NK-92 (cell line): ENCODE results near the gene CD300A.

Source experiments
- DNase-seq: peaks from one replicate; lab custom pipeline; 2025; ENCODE audit not compliant: unreplicated experiment; lab: John Stamatoyannopoulos, UW

Gene CD300A

GRCh38 chr17:74439691-74440567, 26.5 kb upstream of the CD300A start:
- no peak for DNase-seq

DNA sequence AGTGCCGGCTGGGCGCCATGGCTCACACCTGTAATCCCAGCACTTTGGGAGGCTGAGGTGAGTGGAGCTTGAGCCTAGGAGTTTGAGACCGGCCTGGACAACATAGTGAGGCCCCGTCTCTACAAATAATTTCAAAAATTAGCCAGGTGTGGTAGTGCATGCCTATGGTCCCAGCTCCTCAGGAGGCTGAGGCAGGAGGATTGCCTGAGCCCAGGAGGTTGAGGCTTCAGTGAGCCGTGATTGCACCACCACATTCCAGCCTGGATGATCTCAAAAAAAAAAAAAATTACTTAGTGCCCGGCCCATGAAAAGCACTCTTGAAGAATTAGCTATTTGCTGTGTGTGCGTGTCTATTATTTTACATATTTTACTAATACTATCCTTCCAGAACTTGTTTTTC, 24.9 kb upstream of the CD300A start:
- no peak for DNase-seq

- no peak for DNase-seq
Measured at GRCh38 chr17:74442291-74442669, 24.2 kb upstream of the CD300A start.

DNA sequence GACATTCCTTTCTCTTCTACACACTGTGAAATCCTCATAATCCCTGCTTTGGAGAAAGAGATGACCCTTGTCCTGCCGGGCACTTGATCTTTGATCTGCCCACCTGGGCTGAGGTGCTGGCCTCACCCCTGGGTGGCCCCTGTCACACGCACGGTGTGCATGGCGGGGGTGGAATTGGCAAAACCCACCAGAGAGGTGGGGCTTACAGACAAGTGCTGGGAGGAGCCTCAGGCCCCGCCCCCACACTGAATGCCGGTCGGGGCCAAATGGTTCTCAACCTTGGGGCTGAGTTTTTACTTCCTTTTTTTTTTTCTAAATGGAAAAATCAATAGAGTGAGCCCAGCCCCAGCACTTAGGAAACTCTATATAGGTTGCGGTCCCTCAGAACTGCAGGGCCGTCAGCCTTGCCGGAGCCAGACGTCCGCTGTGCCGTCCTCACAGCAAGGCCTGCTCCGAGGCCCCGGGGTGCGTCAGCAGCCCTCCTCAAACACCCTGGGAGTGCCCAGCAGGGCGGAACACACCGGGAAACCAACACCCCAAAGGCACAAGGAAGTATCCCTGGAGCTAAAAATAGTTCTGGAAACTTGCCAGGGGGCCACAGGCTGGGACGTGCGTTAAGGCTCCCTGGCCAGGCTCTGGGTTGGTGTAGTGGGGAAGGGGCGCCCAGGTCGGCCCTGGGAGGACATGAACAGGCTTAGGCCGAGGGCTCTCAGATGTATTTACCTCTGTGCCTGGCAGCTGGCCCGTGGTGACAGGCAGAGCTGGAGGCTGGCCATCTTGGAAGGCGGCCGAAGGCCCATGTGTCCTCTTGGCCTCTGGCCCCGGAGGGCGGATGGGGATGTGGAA, 23.5 kb upstream of the CD300A start:
- no peak for DNase-seq

- no peak for DNase-seq
Measured at GRCh38 chr17:74443516-74444296, 22.7 kb upstream of the CD300A start.

DNA sequence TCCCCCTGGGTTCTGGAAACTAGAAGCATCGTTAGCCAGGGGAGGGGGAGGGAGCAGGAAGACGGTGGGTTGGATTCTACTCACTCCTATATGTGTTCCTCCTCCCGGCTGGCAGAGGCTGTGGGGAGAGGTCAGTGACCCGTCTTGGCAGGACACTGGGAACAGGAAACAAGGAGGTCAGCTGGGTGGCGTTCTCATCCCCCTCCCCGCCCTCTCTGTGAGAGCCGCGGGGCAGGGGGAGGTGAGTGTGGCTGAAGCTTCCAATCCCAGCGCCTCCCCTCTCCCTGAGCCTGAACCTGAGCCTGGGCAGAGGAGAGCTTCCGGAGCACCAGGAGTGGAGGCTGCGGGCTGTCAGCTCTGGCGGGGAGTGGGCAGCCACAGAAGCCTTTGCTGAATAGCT, 22.0 kb upstream of the CD300A start:
- DNase-seq, result no peak

DNA sequence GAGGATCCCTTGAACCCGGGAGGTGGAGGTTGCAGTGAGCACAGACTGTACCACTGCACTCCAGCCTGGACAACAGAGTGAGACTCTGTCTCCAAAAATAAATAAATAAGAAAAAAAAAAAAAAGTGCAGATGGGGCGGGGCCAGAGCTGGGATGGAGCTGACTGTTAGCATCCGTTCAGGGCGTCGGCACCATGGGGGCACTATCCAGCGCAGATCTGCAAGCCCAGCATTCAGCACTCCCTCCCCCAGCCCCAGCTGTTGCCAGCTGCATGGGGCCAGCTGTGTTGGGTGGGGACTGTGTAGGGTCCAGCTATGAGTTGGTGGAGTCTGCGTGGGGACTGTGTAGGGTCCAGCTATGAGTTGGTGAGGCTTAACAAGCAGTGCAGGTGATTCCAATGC, 21.3 kb upstream of the CD300A start:
- DNase-seq, result no peak

DNA sequence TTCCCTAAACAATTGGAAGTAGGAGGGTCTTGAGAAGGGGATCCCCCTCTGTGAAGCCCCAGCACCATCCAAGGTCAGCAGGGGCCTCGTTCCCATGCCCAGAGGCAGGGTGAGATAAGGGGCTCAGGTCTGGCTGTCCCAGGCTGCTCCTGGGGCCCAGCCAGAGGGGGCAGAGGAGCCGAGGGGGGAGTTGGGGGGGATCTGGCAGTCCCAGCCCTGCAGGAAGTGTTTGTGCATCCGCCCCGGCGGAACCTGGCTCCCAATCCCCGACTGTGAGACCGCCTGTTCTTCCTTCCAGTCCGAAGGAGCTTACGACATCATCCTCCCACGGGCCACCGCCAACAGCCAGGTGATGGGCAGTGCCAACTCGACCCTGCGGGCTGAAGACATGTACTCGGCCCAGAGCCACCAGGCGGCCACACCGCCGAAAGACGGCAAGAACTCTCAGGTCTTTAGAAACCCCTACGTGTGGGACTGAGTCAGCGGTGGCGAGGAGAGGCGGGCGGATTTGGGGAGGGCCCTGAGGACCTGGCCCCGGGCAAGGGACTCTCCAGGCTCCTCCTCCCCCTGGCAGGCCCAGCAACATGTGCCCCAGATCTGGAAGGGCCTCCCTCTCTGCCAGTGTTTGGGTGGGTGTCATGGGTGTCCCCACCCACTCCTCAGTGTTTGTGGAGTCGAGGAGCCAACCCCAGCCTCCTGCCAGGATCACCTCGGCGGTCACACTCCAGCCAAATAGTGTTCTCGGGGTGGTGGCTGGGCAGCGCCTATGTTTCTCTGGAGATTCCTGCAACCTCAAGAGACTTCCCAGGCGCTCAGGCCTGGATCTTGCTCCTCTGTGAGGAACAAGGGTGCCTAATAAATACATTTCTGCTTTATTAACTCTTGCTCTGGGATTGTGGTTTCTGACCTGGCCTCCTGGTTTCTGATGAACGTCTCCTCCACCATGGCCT, 19.6 kb upstream of the CD300A start:
- DNase-seq, result no peak

DNA sequence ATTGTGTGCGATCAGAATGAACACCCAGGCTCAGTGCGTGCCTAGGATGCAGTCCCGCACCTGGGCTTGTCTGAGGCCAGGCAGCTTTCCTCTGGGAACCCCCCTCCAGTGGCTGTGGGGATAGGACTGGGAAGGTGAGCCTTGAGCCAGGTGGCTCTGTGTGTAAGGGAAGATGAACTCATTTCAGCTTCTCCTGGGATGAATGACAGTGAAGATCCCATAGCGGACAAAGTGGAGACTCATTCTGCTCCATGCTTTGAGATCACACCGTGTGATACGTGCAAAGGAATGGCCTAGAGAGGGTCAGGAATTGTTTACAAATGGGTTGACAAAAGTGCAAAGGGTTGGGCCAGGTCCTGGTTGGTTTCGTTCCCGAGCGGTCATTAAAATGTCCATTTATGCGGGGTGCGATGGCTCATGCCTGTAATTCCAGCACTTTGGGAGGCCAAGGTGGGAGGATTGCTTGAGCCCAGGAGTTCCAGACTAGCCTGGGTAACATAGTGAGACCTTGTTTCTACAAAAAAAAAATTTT, 18.7 kb upstream of the CD300A start:
- DNase-seq, result no peak

DNA sequence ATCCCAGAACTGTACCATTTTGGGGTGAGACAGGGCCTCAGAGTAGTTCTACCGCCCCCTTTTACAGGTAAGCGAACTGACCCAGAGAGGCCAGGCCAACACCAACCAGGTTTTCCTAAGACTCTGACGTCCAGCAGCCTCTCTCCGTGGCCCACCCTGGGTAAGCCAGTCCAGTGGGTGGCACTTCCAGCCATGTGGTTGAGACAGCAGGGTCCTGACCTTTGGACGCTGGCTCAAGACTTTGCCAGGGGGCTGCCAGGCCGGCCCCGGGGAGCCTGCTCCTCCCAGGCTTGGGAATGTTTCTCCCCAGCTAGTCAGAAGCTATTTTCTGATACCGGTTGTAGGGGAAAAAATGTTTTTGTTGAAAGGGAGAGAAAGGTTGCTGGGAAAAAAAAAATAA, 17.7 kb upstream of the CD300A start:
- DNase-seq, result no peak

DNA sequence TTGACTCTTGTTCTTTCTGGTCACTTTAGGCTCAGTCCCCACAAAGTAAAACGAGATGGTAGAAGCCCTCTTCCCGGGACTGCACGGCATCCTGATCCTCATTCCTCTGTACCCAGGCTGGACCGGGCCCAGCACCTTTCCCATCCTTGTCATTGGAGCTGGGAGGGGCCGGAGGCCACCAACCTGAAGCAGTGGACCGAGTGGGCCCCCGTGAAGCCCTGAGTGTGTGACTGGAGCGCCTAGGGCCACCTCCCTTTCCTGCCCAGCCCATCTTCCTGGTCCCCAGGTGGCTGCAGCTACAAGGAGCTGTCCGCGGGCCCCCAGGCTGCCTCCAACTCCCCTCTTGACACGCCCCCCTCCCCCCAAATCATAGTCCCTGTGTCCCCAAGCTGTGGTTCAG, 17.1 kb upstream of the CD300A start:
- DNase-seq, result no peak

GRCh38 chr17:74449773-74450172, 16.7 kb upstream of the CD300A start:
- DNase-seq, result no peak

- DNase-seq, result no peak
Measured at GRCh38 chr17:74450231-74450630, 16.2 kb upstream of the CD300A start.

DNA sequence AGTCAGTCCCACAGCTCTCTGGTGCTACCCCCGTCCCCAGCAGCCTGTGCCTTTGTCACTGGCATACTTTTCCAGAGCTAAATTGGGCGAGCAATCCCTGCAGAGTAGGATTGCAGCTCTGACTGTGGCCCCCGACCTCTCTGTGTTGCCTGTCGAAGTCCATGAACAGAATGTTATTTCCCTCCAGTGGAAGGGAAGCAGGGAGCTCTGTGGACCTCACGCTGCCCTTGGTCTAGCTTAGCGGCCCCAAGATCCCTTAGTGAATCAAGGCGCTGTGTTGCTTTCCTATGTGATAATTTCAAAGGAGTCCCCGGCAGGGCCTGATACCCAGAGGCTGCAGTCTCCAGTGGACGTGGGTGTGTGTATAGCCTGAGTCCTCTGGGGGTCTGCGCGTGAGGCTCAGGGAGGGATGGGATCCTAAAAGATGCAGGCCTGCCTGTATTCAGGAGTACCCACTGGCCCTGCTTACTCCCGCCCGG, 15.5 kb upstream of the CD300A start:
- DNase-seq, result no peak

DNA sequence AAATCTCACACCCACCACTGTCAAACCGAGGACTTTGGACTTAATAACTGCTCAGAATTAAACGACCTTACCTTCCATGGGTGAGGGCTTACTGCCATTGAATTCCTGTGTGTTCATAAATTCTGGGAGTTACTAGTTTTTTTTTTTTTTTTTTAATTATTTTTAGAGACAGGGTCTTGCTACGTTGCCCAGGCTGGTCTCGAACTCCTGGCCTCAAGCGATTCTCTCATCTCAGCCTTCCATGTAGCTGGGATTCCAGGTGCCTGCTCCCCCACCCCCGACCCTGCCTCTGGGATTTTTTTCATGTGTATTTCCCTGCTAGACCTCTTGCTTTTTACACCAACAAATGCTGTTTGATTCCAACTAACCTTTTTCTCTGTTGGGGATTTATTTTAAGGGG, 14.9 kb upstream of the CD300A start:
- no peak for DNase-seq

DNA sequence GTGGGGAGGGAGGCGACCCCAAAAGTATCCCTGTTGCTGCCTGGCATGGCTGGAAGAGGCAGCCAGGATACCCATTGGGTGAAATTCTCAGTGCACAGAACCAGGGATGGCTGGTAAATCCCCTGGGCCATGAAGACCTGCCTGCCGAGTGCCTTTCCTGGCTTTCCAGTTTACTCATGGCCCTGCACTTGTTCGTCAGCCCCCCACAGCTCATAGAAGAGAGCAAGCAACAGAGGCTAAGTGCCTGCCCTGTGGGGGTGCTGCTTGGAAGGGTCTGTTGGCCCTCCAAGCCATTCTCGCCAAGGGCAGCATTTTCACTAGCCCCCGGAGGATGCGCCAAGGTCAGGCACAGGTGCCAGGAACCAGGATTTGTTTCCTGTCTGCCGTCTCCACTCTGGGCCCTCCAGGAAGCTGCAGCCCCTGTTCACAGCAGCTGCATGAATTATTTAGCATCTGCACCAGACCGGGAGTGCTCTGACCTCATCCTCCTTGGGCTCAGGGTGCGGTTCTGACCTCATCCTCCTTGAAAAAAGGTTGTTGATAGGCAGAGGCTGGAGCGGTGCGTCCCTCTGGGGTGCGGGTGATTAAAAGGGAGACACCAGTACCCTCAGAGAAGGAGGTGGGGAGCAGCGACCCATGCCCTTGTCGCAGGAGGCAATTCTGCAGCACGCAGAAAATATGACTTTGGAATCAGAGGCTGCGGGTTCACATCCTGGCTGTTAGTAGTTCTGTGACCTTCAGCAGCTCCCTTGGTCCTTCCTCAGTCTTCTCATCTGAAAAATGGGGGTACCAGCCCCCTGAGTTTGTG, 14.2 kb upstream of the CD300A start:
- no peak for DNase-seq

DNA sequence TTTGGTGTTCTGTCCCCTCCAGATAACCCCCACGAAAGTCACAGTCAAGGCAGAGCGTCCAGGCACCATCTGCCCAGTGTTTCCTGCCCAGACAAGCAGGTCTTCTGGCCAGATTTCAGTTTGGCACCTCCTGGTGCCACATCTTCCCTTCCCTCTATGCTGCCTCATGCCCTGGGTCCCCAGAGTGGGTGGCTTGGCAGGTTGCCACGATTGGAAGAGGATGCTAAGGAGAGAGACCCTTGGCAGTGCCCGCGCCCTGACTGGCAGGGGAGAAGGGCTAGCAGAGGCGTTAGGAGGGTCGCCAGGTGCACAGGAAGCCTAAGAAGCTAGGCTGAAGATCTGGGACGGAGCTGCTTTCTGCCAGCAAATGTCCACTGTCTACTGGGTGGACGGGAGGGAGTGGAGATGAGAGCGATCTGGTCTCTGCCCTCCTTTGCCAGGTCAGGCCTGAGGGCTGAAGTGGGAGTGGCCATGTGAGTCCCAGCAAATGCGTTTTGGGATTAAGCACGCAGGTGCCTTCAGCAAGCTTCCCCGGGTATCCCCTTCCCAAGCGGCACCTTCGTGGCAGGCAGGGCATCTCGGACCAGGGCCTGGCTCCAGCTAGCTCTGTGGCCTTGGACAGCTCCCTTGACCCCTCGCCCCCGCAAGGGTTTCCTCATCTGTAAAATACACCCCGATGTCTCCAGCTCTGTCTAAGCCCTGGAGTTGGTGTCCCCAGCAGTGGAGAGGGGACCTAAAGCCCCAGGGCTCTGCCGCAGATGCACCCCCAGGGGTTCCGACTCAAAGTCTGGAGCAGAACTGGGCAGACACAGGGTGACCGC, 13.4 kb upstream of the CD300A start:
- DNase-seq, result no peak

- DNase-seq, result no peak
Measured at GRCh38 chr17:74453665-74454196, 12.7 kb upstream of the CD300A start.
